ENCODE measurements around the gene SLIT3. TPM values are rescaled to one million over a fixed set of nuclear protein-coding genes. Genes with fewer than 3 reads are reported as not detected.

Gene SLIT3
- total and polyA plus RNA-seq, 9 of the 15 experiments (the other 6 are each of a cell fraction or from before 2014, with no cell fraction given): 0.01 to 0.04 TPM; not detected in 7

- TF ChIP-seq, protein P1, sequence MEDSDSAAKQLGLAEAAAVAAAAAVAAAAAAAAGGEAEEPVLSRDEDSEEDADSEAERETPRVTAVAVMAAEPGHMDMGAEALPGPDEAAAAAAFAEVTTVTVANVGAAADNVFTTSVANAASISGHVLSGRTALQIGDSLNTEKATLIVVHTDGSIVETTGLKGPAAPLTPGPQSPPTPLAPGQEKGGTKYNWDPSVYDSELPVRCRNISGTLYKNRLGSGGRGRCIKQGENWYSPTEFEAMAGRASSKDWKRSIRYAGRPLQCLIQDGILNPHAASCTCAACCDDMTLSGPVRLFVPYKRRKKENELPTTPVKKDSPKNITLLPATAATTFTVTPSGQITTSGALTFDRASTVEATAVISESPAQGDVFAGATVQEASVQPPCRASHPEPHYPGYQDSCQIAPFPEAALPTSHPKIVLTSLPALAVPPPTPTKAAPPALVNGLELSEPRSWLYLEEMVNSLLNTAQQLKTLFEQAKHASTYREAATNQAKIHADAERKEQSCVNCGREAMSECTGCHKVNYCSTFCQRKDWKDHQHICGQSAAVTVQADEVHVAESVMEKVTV (CRISPR knock-in tag; IDR thresholded peaks at IDR 0.05): peak; percentile 66
- TF ChIP-seq ZNF584 (CRISPR knock-in tag; IDR thresholded peaks at IDR 0.05; ENCODE audit: low read depth): no peak
- TF ChIP-seq RBM34 (IDR thresholded peaks at IDR 0.05; ENCODE audit: borderline replicate concordance, insufficient read depth, low read length): no peak
- TF ChIP-seq ZNF512 (tag; IDR thresholded peaks at IDR 0.05): peak; percentile 94
- no peak for TF ChIP-seq RBFOX2 (IDR thresholded peaks at IDR 0.05; ENCODE audit: low read depth, low read length)
- TF ChIP-seq THRB (CRISPR knock-in tag; conservative IDR thresholded peaks at IDR 0.05): peak; percentile 81; the same call in 1 of the 2 replicates
- no peak for TF ChIP-seq ZNF57 (CRISPR knock-in tag; IDR thresholded peaks at IDR 0.05)
- TF ChIP-seq ASH1L (IDR thresholded peaks at IDR 0.05; ENCODE audit: borderline replicate concordance, low read depth, partially characterized antibody): no peak
- TF ChIP-seq, protein P2, sequence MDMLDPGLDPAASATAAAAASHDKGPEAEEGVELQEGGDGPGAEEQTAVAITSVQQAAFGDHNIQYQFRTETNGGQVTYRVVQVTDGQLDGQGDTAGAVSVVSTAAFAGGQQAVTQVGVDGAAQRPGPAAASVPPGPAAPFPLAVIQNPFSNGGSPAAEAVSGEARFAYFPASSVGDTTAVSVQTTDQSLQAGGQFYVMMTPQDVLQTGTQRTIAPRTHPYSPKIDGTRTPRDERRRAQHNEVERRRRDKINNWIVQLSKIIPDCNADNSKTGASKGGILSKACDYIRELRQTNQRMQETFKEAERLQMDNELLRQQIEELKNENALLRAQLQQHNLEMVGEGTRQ (CRISPR knock-in tag; IDR thresholded peaks at IDR 0.05): no peak
- no peak for TF ChIP-seq MLX (CRISPR knock-in tag; conservative IDR thresholded peaks at IDR 0.05)
- TF ChIP-seq ZNF217 (CRISPR knock-in tag; IDR thresholded peaks at IDR 0.05): no peak
- TF ChIP-seq GATAD2B (IDR thresholded peaks at IDR 0.05; ENCODE audit: borderline replicate concordance): no peak
- TF ChIP-seq EGR1 (conservative IDR thresholded peaks at IDR 0.05): no peak
- no peak for TF ChIP-seq TCFL5 (CRISPR knock-in tag; conservative IDR thresholded peaks at IDR 0.05)
- TF ChIP-seq HNRNPL (IDR thresholded peaks at IDR 0.05; ENCODE audit: low read depth, low read length): no peak
- TF ChIP-seq RB1 (IDR thresholded peaks at IDR 0.05; ENCODE audit: low read depth): no peak
- TF ChIP-seq HDAC1 (IDR thresholded peaks at IDR 0.05): no peak
- TF ChIP-seq ZNF830 (CRISPR knock-in tag; IDR thresholded peaks at IDR 0.05): no peak
- TF ChIP-seq ATF4 (CRISPR knock-in tag; IDR thresholded peaks at IDR 0.05): no peak
- no peak for TF ChIP-seq ETV6 (IDR thresholded peaks at IDR 0.05; ENCODE audit: borderline replicate concordance in 1 of 2, low read depth in 2 of 2, low read length in 1 of 2)
- TF ChIP-seq ETV6 (CRISPR knock-in tag; IDR thresholded peaks at IDR 0.05; ENCODE audit: borderline replicate concordance): no peak
- TF ChIP-seq GATAD2A (IDR thresholded peaks at IDR 0.05): no peak
These were observed 426.1 kb downstream of the SLIT3 start (continued) for GRCh38 chr5:168874713-168875380.
